IPS-15b (cell line): ENCODE results near the gene EIF1.
"Not testable (repeated sequence)": the region's sequence is repeated elsewhere in the genome, so short reads cannot be mapped to it uniquely, and the experiment has no call there.

ENCODE experiments used
- H3K27me3 ChIP-seq: one replicate; pipeline ENCODE4 v1.6.1; 2013; ENCODE audit warnings: low read length; ENCODE audit not compliant: control insufficient read depth, insufficient read depth
- H3K36me3 ChIP-seq: one replicate; pipeline ENCODE4 v1.6.1; 2013; ENCODE audit warnings: low read length; ENCODE audit not compliant: control insufficient read depth, insufficient read depth
- H3K4me1 ChIP-seq: one replicate; pipeline ENCODE4 v1.6.1; 2013; ENCODE audit warnings: mild to moderate bottlenecking, low read length; ENCODE audit not compliant: control insufficient read depth, insufficient read depth
- H3K4me3 ChIP-seq: one replicate; pipeline ENCODE4 v1.5.1; 2013; ENCODE audit warnings: low read depth, low read length
- H3K9ac ChIP-seq: one replicate; pipeline ENCODE4 v1.6.1; 2013; ENCODE audit warnings: low read depth, mild to moderate bottlenecking, low read length
- H3K9me3 ChIP-seq: one replicate; pipeline ENCODE4 v1.6.1; 2013; ENCODE audit warnings: mild to moderate bottlenecking, low read length; ENCODE audit not compliant: control insufficient read depth, insufficient read depth

The EIF1 gene

DNA sequence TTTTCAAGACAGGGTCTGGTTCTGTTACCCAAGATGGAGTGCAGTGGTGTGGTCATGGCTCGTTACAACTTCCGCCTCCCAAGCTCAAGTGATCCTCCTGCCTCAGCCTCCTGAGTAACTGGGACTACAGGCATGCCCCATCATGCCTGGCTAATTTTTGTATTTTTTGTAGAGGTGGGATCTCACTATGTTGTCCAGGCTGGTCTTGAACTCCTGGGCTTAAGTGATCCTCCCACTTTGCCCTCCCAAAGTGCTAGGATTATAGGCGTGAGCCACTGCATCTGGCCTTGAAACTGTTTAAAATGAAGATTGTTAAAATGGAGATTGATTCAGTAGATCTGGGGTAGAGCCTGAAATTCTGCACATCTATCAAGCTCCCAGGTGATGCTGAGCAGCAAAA, 12.2 kb downstream of the EIF1 start:
- not testable (repeated sequence) for H3K9ac ChIP-seq, H3K4me3 ChIP-seq

DNA sequence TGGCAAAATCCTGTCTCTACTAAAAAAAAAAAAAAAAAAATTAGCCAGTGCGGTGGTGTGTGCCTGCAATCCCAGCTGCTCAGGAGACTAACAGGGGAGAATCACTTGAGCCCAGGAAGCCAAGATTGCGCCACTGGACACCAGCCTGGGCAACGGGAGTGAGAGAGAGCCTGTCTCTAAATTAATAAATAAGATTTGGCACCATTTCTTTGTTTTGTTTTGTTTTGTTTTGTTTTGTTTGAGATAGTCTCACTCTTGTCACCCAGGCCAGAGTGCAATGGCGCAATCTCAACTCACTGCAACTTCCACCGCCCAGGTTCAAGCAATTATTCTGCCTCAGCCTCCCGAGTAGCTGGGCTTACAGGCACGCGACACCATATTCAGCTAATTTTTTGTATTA, 14.0 kb downstream of the EIF1 start:
- Histone ChIP-seq H3K4me1 (peaks cover 8% of the 10 kb centered on the region), H3K4me3 (no peak overlapping the region), H3K9me3 (no peaks in the 10 kb centered on the region), H3K9ac (no peak overlapping the region), H3K36me3 (no peaks in the 10 kb centered on the region), H3K27me3 (peaks cover 25% of the 10 kb centered on the region)

More for the DNA sequence above, 12.2 kb downstream of the EIF1 start:
- H3K4me1 ChIP-seq, H3K36me3 ChIP-seq, H3K9me3 ChIP-seq: not testable (repeated sequence)
- H3K27me3 ChIP-seq, result peaks cover 11% of the 10 kb centered on the region

DNA sequence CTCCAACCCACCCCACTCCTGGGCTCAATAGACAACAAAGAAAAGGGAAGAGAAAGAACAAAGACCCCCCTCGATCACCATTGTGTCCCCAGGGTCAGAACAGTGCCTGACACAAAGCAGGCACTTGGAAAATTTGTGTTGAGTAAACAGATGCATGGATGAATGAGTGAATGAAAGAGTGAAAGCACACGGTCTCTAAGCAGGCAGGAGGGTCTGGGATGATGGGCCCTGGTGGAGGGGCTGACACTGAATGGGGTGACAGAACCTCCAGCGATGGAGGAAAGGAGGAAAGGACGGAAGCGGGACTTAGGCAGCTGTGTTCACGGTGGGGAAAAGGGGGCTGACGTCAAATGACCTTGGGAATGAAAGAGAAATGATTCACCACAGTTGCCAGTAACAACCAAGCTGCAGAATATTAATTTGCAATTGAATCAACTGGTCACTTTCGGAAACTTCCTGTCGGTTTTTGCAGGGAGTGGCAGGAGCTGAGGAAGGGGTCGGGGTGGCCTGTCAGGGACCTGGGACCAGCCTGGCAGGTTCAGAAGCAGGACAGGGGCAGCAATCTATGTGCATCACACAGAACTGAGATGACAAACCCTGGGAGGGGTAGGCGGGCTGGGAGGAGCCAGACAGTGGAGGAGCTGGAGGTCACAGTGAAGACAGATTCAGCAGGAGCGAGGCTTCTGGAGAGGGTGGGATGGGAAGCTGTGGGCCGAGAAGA, 16.7 kb downstream of the EIF1 start:
- H3K9ac ChIP-seq, result no peak overlapping the region
- peaks cover 8% of the 10 kb centered on the region for H3K4me1 ChIP-seq
- H3K4me3 ChIP-seq, result no peak overlapping the region
- H3K9me3 ChIP-seq, result no peaks in the 10 kb centered on the region
- H3K36me3 ChIP-seq, result no peaks in the 10 kb centered on the region
- H3K27me3 ChIP-seq, result peaks cover 52% of the 10 kb centered on the region

DNA sequence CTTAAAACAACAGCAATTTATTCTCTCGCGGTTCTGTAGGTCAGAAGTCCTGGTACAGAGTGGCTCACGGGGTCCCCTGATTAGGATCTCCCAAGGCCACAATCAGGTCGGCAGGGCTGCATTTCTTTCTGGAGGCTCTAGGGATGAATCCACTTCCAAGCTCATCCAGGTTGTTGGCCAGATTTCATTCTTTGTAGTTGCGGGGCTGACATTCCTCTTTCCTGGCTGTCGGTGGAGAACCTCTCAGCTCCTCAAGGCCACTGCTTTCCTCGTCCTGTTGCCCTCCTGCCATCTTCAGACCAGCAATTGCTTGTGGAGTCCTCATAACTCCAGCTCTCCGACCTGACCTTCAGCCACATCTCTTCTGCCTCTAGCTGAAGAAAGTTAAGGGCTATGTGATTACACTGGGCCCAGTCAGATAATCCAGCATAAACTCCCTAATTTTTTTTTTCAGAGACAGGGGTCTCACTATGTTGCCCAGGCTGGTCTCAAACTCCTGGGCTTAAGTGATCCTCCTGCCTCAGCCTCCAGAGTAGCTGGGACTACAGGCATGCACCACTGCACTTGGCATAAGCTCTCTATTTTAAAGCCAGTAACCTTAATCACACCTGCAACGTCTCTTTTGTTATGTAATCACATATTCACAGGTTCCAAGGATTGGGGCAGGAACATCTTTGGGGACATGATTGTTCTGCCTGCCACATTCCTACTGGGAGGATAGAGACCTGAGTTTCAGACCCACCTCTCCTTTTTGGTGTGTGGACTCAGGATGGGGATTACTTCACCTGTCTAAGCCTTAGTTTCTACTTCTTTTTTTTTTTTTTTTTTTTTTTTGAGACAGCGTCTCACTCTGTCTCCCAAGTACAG, 19.4 kb downstream of the EIF1 start:
- H3K9ac ChIP-seq, result no peak overlapping the region
- no peak overlapping the region for H3K4me3 ChIP-seq
- H3K27me3 ChIP-seq, result peaks cover 73% of the 10 kb centered on the region
- H3K9me3 ChIP-seq, result no peaks in the 10 kb centered on the region
- H3K4me1 ChIP-seq, result peaks cover 8% of the 10 kb centered on the region
- no peaks in the 10 kb centered on the region for H3K36me3 ChIP-seq

DNA sequence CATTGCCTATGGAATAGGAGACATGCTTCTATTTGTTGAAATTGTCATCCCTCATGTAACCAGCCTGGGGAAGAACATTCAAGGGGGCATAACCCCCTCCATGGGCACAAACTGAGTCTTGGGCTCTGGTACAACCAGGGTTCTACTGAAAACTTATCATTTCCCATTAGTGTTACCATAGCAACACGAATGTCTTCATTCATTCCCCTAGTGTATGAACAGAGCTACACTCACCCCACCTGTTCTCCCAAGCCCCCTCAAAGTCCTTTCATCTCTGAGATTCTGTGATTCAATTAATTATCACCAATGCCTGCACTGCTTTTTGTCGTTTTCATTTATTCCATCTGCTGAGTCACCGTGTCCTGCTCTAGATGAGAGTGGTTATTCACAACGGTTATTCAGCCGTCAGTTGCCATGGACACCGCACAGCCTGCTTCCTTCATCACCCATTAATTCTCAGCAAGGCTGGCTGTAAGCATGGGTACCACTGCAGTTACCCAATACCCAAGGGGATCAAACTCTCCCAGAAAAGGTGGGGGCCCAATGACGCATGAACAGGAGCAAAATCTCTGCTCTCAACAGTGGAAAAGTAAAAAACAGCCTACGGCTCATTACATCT, 21.9 kb downstream of the EIF1 start:
- Histone ChIP-seq H3K36me3 (no peaks in the 10 kb centered on the region), H3K4me3 (no peak overlapping the region), H3K4me1 (peaks cover 6% of the 10 kb centered on the region), H3K9ac (no peak overlapping the region), H3K27me3 (peaks cover 68% of the 10 kb centered on the region), H3K9me3 (no peaks in the 10 kb centered on the region)

DNA sequence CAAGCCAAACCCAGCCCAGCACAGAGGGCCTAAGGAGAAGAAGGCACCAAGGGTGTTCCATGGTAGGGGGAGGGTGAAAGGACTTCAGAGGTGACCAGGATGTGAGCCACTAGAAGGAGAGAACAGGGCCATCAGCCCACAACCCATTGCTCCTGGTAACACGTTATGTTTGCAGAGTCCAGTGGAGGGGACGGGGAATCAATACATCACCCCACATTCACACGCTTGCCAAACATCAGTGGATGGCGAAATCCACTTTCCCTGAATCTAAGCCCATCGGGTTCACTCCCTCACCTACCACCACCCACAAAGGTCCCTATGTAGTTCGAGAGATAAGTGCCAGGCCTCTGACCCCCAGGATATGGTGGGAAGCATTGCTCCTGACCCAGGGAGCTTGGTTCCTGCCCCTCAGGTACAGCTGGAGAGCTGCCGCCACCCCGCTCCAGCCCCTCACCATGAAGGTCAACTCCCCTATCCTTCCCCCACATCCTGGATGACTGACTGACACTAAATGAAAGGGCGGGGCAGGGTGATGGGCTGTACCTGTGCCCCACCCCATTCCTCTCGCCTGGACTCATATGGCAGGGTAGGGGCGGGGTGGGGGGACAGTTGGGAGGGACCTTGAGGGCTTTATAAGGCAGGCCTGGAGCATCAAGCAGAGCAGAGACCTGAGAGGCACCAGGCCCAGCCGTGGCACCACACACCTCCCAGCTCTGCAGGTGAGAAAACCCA, 23.1 kb downstream of the EIF1 start, which contains the start of gene GAST:
Gene GAST, plus strand, starts transcription at position 663 of the 732 bp plus-strand sequence. CDS start 3,106 bp downstream, outside the sequence.
- Histone ChIP-seq H3K27me3 (peaks cover 58% of the 10 kb centered on the region), H3K9ac (no peak within 1 kb of the TSS), H3K36me3 (no peaks in the 10 kb centered on the region), H3K4me3 (no peak within 1 kb of the TSS), H3K9me3 (no peaks in the 10 kb centered on the region), H3K4me1 (no peaks in the 10 kb centered on the region)

DNA sequence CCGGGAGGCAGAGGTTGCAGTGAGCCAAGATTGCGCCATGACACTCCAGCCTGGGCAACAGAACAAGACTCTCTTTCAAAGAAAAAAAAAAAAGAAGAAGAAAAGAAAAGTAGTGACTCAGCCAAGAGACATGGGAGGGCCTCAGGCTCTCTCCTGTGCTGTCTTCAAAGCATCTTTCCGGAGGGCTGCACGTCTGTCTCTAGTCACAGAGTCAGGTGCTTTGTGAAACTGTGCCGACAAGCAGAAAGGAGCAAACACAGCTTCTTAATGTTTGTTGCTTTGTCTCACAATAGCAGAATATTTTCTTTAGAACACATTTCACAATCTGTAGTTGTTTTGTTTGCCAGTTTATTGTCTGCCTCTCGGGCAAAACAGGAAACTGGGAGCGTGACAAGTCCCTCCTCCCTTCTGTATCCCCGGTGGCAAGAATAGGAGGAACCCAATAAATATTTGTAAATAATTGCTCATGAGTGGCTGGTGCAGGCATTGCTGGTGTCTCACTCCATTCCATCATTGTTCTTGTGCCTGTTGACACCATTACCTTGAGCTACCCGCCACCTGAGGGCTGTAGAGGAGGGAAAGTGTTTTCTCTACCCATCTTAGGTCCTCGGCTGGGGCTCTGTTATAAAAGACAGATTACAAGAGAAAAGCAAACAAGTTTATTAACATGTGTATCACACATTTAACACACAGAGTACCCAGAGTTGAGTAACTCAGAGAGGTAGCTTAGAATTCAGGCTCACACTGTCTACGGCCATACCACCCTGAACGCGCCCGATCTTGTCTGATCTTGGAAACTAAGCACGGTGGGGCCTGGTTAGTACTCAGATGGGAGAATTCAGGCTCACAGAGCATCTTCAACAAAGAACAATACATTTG, 29.0 kb downstream of the EIF1 start:
- Histone ChIP-seq H3K36me3 (no peaks in the 10 kb centered on the region), H3K9me3 (no peaks in the 10 kb centered on the region), H3K4me1 (no peaks in the 10 kb centered on the region), H3K27me3 (peaks cover 6% of the 10 kb centered on the region), H3K9ac (no peak overlapping the region), H3K4me3 (no peak overlapping the region)

DNA sequence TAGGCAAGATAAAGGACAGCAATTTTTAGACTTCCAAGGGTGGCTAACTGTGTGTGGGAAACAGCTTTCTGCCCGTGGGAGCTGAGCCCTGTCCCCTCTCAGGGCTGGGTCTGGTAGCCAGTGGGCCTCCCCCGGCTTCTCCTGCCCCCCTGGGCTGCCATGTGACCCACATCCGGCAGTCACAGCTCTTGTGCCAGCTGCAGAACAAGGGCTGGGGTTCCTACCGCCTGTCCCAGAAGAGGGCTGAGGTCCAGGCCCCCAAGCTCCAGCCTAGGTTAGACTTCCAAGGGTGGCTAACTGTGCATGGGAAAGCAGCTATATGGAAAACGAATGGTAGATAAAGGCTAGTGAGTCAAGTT, 29.6 kb downstream of the EIF1 start:
- Histone ChIP-seq H3K36me3 (no peaks in the 10 kb centered on the region), H3K9me3 (no peaks in the 10 kb centered on the region), H3K4me3 (no peak overlapping the region), H3K9ac (no peak overlapping the region), H3K27me3 (peaks cover 4% of the 10 kb centered on the region), H3K4me1 (no peaks in the 10 kb centered on the region)

DNA sequence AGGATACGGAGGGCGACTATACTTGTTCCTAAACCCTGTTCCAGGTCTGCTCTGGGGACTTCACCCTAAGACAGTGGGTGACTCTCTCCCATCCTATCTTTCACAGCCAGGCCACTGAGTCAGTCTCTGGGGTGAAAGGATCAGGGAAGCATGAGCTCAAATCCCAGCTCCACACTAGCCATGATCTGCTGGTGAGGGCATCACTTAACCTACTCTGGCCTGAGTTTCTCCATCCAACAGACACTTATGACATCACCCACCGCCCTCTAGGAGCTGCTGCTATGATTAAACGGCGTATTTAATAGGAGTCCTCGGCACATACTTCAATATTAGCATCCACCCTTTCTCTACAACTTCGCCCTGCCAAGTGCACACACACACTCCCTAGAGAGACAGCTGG, 33.5 kb downstream of the EIF1 start:
- no peak overlapping the region for H3K9ac ChIP-seq
- H3K4me1 ChIP-seq, result no peaks in the 10 kb centered on the region
- H3K27me3 ChIP-seq, result no peaks in the 10 kb centered on the region
- no peaks in the 10 kb centered on the region for H3K36me3 ChIP-seq
- no peaks in the 10 kb centered on the region for H3K9me3 ChIP-seq
- no peak overlapping the region for H3K4me3 ChIP-seq

DNA sequence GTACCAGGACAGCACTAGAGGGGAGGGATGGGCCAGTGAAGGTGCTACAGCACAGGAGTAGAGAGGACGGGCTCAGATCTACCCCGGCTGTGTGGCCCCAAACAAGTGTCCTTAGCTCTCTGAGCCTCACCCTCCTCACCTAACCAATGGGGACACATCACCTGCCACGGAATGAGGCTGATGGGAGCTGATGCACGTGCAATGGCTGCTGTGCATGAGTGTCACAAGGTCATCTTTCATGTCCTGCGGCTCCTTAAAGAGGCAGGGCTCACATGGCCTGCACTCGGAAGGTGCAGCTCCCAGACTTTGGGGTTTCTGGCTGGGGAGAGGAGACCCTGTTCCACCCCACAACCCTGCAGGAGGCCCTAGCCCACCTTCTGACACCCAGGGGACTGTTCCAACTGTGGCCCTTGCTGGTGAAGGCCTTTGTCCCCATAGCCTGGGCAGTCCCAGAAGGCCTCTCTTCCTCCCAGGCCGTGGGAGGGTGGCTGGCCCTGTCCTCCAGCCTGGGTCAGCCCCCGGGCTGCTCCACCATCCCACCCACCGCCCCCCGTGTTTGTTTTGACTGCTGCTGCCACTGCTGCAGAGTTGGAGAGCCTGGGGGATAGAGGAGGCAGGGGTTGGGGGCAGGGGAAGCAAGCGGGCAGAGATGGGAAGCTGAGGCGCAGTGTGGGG, 35.3 kb downstream of the EIF1 start:
- no peaks in the 10 kb centered on the region for H3K36me3 ChIP-seq
- no peak overlapping the region for H3K9ac ChIP-seq
- no peaks in the 10 kb centered on the region for H3K9me3 ChIP-seq
- H3K4me1 ChIP-seq, result no peaks in the 10 kb centered on the region
- H3K4me3 ChIP-seq, result no peak overlapping the region
- H3K27me3 ChIP-seq, result no peaks in the 10 kb centered on the region
